K562 (cell line): ENCODE data around the gene PCNX2. TPM values are rescaled to one million over a fixed set of nuclear protein-coding genes. Genes with fewer than 3 reads are reported as not detected.

Experiments
- ATAC-seq: fragments of 200-7000 bp; cut with Tn5 transposase; 3 replicates; pipeline ENCODE4 v1.9.1; 2020; ENCODE audit warnings: moderate library complexity
- BruUV-seq: library from RNA; stranded (reverse); fragments of 400-500 nt; replicated peaks from 2 replicates; lab custom pipeline; 2021; lab: Mats Ljungman, UMichigan
- CTCF ChIA-PET: fragments of 300-600 bp; formaldehyde crosslinking; extraction: SDS; loops from one replicate; lab custom pipeline; 2021; ENCODE audit warnings: low intra/inter-chr PET ratio; lab: Yijun Ruan, JAX
- POLR2A ChIA-PET: fragments of 300-600, 350-650 bp; sonication (Branson Sonifier 250); formaldehyde crosslinking; extraction: SDS; loops from one replicate; lab custom pipeline; 2021; ENCODE audit warnings: antibody characterized with exemption, inconsistent platforms; lab: Yijun Ruan, JAX
- DNase-seq, 4 experiments: peaks; one replicate each; pipeline versions ENCODE4 v3.0.0 to v3.0.0-alpha.2; 2011 to 2018; ENCODE audit warnings: low spot score in 3 of 4, mixed read lengths in 3 of 4; ENCODE audit errors: extremely low read depth in 1 of 4
- FAIRE-seq: peaks from 2 replicates; lab custom pipeline; 2011; peaks lifted over from hg19 to GRCh38; lab: Jason Lieb, UNC
- H2AFZ ChIP-seq: 2 replicates; pipeline ENCODE4 v1.6.0; 2011; ENCODE audit warnings: low read depth, low read length, control low read depth, inconsistent platforms
- H3K27ac ChIP-seq: fragments of 200-600 bp; 3 replicates; pipeline ENCODE4 v1.8.0; 2011; ENCODE audit warnings: low read depth, mild to moderate bottlenecking, control low read depth, inconsistent platforms, low read length, moderate library complexity, mixed read lengths; ENCODE audit errors: extremely low read depth
- H3K27me3 ChIP-seq, 2 experiments: fragments of 300-600 bp in 1 of 2; 2 replicates in 1 of 2; 3 replicates in 1 of 2; pipeline versions ENCODE4 v1.6.0 to v1.8.0; 2011; ENCODE audit warnings: inconsistent platforms in 2 of 2, low read length in 2 of 2, mild to moderate bottlenecking in 1 of 2, mixed read lengths in 1 of 2, moderate library complexity in 1 of 2; ENCODE audit not compliant: control insufficient read depth in 2 of 2, insufficient read depth in 2 of 2
- H3K36me3 ChIP-seq: fragments of 300-600 bp; 3 replicates; pipeline ENCODE4 v1.8.0; 2011; ENCODE audit warnings: mild to moderate bottlenecking, low read length, inconsistent platforms; ENCODE audit not compliant: control insufficient read depth, insufficient read depth
- H3K4me1 ChIP-seq, 2 experiments: fragments of 200-600 bp in 1 of 2; replicated peaks in 1 of 2; 2 replicates in 1 of 2; 3 replicates in 1 of 2; pipeline versions ENCODE4 v1.5.1 to v1.8.0; 2011; ENCODE audit warnings: inconsistent platforms in 2 of 2, low read length in 2 of 2, mild to moderate bottlenecking in 1 of 2, mixed read lengths in 1 of 2, moderate library complexity in 1 of 2; ENCODE audit not compliant: control insufficient read depth in 2 of 2, insufficient read depth in 2 of 2
- H3K4me2 ChIP-seq: 2 replicates; pipeline ENCODE4 v1.6.1; 2011; ENCODE audit warnings: low read length, control low read depth, inconsistent platforms, mixed read lengths; ENCODE audit not compliant: insufficient read depth
- H3K4me3 ChIP-seq: fragments of 200-600 bp; sonication (generic), shearing (Covaris generic); 2 replicates; pipeline ENCODE4 v1.5.1; 2016; ENCODE audit warnings: control low read depth, inconsistent platforms
- H3K79me2 ChIP-seq: fragments of 200-600 bp; 3 replicates; pipeline ENCODE4 v1.8.0; 2011; ENCODE audit warnings: low read length, inconsistent platforms; ENCODE audit not compliant: control insufficient read depth, insufficient read depth
- H3K9ac ChIP-seq, 2 experiments: 2 replicates each; pipeline versions ENCODE4 v1.6.0 to v1.6.1; 2011; ENCODE audit warnings: low read depth in 2 of 2, low read length in 2 of 2, control low read depth in 1 of 2, inconsistent platforms in 1 of 2, mild to moderate bottlenecking in 1 of 2, mixed read lengths in 1 of 2; ENCODE audit not compliant: insufficient read depth in 1 of 2
- H3K9me1 ChIP-seq: one replicate; pipeline ENCODE4 v1.6.0; 2011; ENCODE audit warnings: inconsistent platforms, mild to moderate bottlenecking, low read length, moderate library complexity; ENCODE audit not compliant: control insufficient read depth, insufficient read depth
- H3K9me3 ChIP-seq: replicated peaks from 2 replicates; pipeline ENCODE4 v1.5.1; 2011; ENCODE audit warnings: low read depth, low read length, inconsistent platforms; ENCODE audit not compliant: control insufficient read depth, insufficient read depth
- H4K20me1 ChIP-seq: replicated peaks from 2 replicates; pipeline ENCODE4 v1.6.1; 2011; ENCODE audit warnings: low read length, inconsistent platforms, mixed read lengths; ENCODE audit not compliant: control insufficient read depth, insufficient read depth
- BRCA1 ChIP-seq, 2 experiments: fragments of 450-650 bp in 1 of 2; sonication (generic) in 1 of 2; formaldehyde crosslinking in 1 of 2; IDR thresholded peaks; 2 replicates each; pipeline versions ENCODE4 v1.5.0 to v1.6.1; 2017 to 2020; ENCODE audit warnings: mild to moderate bottlenecking in 1 of 2, missing genetic modification reagents in 1 of 2
- ETV6 ChIP-seq, 3 experiments: fragments of 150-350 bp in 1 of 3; sonication (generic) in 1 of 3; formaldehyde crosslinking in 1 of 3; IDR thresholded peaks; 2 replicates each; pipeline versions ENCODE4 v1.6.1 to v1.8.0; 2014 to 2022; ENCODE audit warnings: borderline replicate concordance in 2 of 3, low read depth in 2 of 3, antibody characterized with exemption in 1 of 3, low read length in 1 of 3, mild to moderate bottlenecking in 1 of 3, missing genetic modification reagents in 1 of 3
- HOXB6 ChIP-seq: fragments of 250-450 bp; sonication (Bioruptor Pico); IDR thresholded peaks from 2 replicates; pipeline ENCODE4 v1.5.1; 2022; ENCODE audit warnings: mild to moderate bottlenecking, borderline replicate concordance
- RBBP5 ChIP-seq: fragments of 200-600 bp; sonication (generic); IDR thresholded peaks from 2 replicates; pipeline ENCODE4 v1.6.1; 2012; ENCODE audit warnings: borderline replicate concordance, mild to moderate bottlenecking, low read length, control low read depth, inconsistent platforms; ENCODE audit not compliant: insufficient read depth, poor library complexity, severe bottlenecking
- in situ Hi-C: fragments of 300-500 bp; cut with MboI; formaldehyde crosslinking; loops from 4 replicates; pipeline ENCODE4 v1.15.0; 2018; ENCODE audit warnings: inconsistent platforms, mixed read lengths
- intact Hi-C: fragments of 100-400 bp; cut with micrococcal nuclease; formaldehyde crosslinking; loops from 2 replicates; pipeline ENCODE4 v1.14.2; 2022
- polyA plus RNA-seq, 8 experiments: library from polyadenylated mRNA; depleted of rRNA in 4 of 8; stranded (reverse) in 5 of 8; unstranded in 3 of 8; fragments of >200 nt; fragmentation: Nextera tagmentation in 2 of 8; fragmentation: Illumina TruSeq in 1 of 8; extraction: Ambion mirVana in 2 of 8; extraction: Trizol in 1 of 8; gene quantifications; 2 replicates each; pipeline versions ENCODE4 v1.2.1 to v1.2.3, GENCODE V29; 2011 to 2014; ENCODE audit warnings: inconsistent platforms in 1 of 8, missing spikeins in 1 of 8
- total RNA-seq, 7 experiments: library from RNA; depleted of rRNA in 6 of 7; stranded (reverse); fragments of >200 nt in 6 of 7; fragmentation: Illumina TruSeq in 2 of 7; extraction: Trizol in 2 of 7; gene quantifications; 2 replicates each; pipeline versions ENCODE4 v1.2.1 to v1.2.3, GENCODE V29; 2011 to 2021; ENCODE audit warnings: low replicate concordance in 1 of 7
- TF ChIP-seq, protein P1 (sequence below): fragments of 450-650 bp; IDR thresholded peaks from 2 replicates; pipeline ENCODE4 v1.6.1; 2016; ENCODE audit warnings: low read depth

Gene PCNX2
- total and polyA plus RNA-seq, 9 of the 15 experiments (the other 6 are each of a cell fraction or from before 2014, with no cell fraction given) = 0.07 to 0.33 TPM; not detected in 7

DNA sequence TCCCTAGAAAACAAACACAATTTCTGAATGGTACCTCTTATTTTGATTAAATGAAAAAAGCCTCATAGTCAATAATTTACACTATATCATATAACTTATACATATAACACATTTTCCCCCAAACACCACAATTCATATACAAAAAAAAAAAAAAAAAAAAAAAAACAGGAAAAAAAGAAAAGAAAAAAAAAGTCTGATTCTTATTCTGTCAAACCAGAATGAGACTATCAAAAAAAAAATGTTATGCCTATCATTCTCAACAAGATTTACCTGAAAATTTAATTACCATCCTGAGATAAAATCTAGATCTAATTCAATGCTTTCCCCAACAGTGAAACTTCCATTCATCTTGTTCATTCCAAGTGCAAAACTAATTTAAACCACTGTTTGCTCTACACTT lies 86.8 kb downstream of the PCNX2 start:
- Histone ChIP-seq H3K9me1 (no peaks in the 10 kb centered on the region), H3K36me3 (no peaks in the 10 kb centered on the region), H3K4me1 (no peaks in the 10 kb centered on the region), H3K27me3 (no peaks in the 10 kb centered on the region)
- CTCF ChIA-PET = no interaction called here
- POLR2A ChIA-PET = no interaction called here
- in situ Hi-C loops = no loop called here
- DNase-seq = no peak
- TF ChIP-seq, protein P1, sequence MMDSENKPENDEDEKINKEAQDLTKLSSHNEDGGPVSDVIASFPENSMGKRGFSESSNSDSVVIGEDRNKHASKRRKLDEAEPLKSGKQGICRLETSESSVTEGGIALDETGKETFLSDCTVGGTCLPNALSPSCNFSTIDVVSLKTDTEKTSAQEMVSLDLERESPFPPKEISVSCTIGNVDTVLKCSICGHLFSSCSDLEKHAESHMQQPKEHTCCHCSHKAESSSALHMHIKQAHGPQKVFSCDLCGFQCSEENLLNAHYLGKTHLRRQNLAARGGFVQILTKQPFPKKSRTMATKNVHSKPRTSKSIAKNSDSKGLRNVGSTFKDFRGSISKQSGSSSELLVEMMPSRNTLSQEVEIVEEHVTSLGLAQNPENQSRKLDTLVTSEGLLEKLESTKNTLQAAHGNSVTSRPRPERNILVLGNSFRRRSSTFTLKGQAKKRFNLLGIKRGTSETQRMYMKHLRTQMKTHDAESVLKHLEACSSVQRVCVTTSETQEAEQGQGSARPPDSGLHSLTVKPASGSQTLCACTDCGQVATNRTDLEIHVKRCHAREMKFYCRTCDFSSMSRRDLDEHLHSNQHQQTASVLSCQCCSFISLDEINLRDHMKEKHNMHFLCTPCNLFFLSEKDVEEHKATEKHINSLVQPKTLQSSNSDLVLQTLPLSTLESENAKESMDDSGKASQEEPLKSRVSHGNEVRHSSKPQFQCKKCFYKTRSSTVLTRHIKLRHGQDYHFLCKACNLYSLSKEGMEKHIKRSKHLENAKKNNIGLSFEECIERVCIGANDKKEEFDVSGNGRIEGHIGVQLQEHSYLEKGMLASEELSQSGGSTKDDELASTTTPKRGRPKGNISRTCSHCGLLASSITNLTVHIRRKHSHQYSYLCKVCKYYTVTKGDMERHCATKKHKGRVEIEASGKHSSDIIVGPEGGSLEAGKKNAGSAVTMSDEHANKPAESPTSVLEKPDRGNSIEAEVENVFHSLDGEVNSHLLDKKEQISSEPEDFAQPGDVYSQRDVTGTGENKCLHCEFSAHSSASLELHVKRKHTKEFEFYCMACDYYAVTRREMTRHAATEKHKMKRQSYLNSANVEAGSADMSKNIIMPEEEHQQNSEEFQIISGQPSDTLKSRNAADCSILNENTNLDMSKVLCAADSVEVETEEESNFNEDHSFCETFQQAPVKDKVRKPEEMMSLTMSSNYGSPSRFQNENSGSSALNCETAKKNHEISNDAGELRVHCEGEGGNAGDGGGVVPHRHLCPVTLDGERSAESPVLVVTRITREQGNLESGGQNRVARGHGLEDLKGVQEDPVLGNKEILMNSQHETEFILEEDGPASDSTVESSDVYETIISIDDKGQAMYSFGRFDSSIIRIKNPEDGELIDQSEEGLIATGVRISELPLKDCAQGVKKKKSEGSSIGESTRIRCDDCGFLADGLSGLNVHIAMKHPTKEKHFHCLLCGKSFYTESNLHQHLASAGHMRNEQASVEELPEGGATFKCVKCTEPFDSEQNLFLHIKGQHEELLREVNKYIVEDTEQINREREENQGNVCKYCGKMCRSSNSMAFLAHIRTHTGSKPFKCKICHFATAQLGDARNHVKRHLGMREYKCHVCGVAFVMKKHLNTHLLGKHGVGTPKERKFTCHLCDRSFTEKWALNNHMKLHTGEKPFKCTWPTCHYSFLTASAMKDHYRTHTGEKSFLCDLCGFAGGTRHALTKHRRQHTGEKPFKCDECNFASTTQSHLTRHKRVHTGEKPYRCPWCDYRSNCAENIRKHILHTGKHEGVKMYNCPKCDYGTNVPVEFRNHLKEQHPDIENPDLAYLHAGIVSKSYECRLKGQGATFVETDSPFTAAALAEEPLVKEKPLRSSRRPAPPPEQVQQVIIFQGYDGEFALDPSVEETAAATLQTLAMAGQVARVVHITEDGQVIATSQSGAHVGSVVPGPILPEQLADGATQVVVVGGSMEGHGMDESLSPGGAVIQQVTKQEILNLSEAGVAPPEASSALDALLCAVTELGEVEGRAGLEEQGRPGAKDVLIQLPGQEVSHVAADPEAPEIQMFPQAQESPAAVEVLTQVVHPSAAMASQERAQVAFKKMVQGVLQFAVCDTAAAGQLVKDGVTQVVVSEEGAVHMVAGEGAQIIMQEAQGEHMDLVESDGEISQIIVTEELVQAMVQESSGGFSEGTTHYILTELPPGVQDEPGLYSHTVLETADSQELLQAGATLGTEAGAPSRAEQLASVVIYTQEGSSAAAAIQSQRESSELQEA = no peak
- TF ChIP-seq HOXB6 (CRISPR knock-in tag) = no peak
- TF ChIP-seq RBBP5 = no peak
- no peak for TF ChIP-seq BRCA1 (IDR thresholded peaks at IDR 0.05)
- TF ChIP-seq BRCA1 (CRISPR knock-in tag; IDR thresholded peaks at IDR 0.05) = no peak
- TF ChIP-seq ETV6 (IDR thresholded peaks at IDR 0.05; ENCODE audit: borderline replicate concordance in 1 of 2, low read depth in 2 of 2, low read length in 1 of 2) = no peak
- TF ChIP-seq ETV6 (CRISPR knock-in tag; IDR thresholded peaks at IDR 0.05; ENCODE audit: borderline replicate concordance) = no peak
- TF ChIP-seq, all 486 proteins: peak for 0
- no peak overlapping the region for H3K4me2 ChIP-seq
- H3K4me3 ChIP-seq = no peak overlapping the region
- H2AFZ ChIP-seq = no peak overlapping the region
- intact Hi-C loops = no loop called here
- no peak for FAIRE-seq
- no peak for ATAC-seq
- no peaks in the 10 kb centered on the region for H3K9me3 ChIP-seq
- H3K27ac ChIP-seq = no peak overlapping the region
- H4K20me1 ChIP-seq = no peaks in the 10 kb centered on the region
- no peak overlapping the region for H3K9ac ChIP-seq
- H3K79me2 ChIP-seq = no peaks in the 10 kb centered on the region
- no TSS peak for BruUV-seq
